DND-41 (cell line): ENCODE data around the gene HIC1.
A peak's percentile ranks its signal among the peaks of the same experiment; 100 is the strongest.

Source experiments
- EZH2 ChIP-seq: IDR thresholded peaks from 3 replicates; pipeline ENCODE4 v1.6.1; 2012; ENCODE audit warnings: borderline replicate concordance, low read depth, mild to moderate bottlenecking, moderate library complexity, low read length, inconsistent platforms; ENCODE audit not compliant: severe bottlenecking
- TF ChIP-seq, protein P1 (sequence below): IDR thresholded peaks from 2 replicates; pipeline ENCODE4 v1.5.1; 2012; ENCODE audit warnings: borderline replicate concordance, low read length, moderate library complexity, mild to moderate bottlenecking; ENCODE audit not compliant: poor library complexity, severe bottlenecking; ENCODE audit errors: extremely low read depth

- TF ChIP-seq, protein P1, sequence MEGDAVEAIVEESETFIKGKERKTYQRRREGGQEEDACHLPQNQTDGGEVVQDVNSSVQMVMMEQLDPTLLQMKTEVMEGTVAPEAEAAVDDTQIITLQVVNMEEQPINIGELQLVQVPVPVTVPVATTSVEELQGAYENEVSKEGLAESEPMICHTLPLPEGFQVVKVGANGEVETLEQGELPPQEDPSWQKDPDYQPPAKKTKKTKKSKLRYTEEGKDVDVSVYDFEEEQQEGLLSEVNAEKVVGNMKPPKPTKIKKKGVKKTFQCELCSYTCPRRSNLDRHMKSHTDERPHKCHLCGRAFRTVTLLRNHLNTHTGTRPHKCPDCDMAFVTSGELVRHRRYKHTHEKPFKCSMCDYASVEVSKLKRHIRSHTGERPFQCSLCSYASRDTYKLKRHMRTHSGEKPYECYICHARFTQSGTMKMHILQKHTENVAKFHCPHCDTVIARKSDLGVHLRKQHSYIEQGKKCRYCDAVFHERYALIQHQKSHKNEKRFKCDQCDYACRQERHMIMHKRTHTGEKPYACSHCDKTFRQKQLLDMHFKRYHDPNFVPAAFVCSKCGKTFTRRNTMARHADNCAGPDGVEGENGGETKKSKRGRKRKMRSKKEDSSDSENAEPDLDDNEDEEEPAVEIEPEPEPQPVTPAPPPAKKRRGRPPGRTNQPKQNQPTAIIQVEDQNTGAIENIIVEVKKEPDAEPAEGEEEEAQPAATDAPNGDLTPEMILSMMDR: no peak
- TF ChIP-seq EZH2: peak; percentile 93
Observed at GRCh38 chr17:2055292-2056205, 646 bp downstream of the HIC1 start.
